Endothelial cell (in vitro differentiated cells): Measurements from ENCODE around the gene RAB11A. TPM values are rescaled to one million over a fixed set of nuclear protein-coding genes. Genes with fewer than 3 reads are reported as not detected.

Experiments
- DNase-seq: peaks from one replicate; pipeline ENCODE4 v3.0.0; 2021; ENCODE audit warnings: low spot score
- H3K27ac Mint-ChIP-seq: one replicate; pipeline ENCODE4 v1.8.0; 2021; ENCODE audit warnings: mixed read lengths, inconsistent platforms; ENCODE audit not compliant: unreplicated experiment
- H3K27me3 Mint-ChIP-seq: one replicate; pipeline ENCODE4 v1.8.0; 2021; ENCODE audit warnings: mild to moderate bottlenecking, moderate library complexity, mixed read lengths, inconsistent platforms; ENCODE audit not compliant: unreplicated experiment
- H3K36me3 Mint-ChIP-seq: one replicate; pipeline ENCODE4 v1.8.0; 2021; ENCODE audit warnings: mild to moderate bottlenecking, low read depth, mixed read lengths, inconsistent platforms; ENCODE audit not compliant: unreplicated experiment
- H3K4me1 Mint-ChIP-seq: one replicate; pipeline ENCODE4 v1.8.0; 2021; ENCODE audit warnings: mild to moderate bottlenecking, mixed read lengths, inconsistent platforms; ENCODE audit not compliant: unreplicated experiment
- H3K4me3 Mint-ChIP-seq: one replicate; pipeline ENCODE4 v1.8.0; 2021; ENCODE audit warnings: mild to moderate bottlenecking, mixed read lengths, inconsistent platforms; ENCODE audit not compliant: unreplicated experiment
- H3K9me3 Mint-ChIP-seq: one replicate; pipeline ENCODE4 v1.8.0; 2021; ENCODE audit warnings: mixed read lengths, inconsistent platforms; ENCODE audit not compliant: unreplicated experiment
- CTCF ChIP-seq: fragments of 200-600 bp; sonication (generic); IDR thresholded peaks from one replicate; pipeline ENCODE4 v1.5.0; 2021; ENCODE audit warnings: antibody characterized with exemption; ENCODE audit not compliant: unreplicated experiment
- total RNA-seq: library from RNA; stranded (reverse); fragmentation: NEBNext Ultra II Directional; extraction: Animal tissue kit (Norgen Biotek cat#: 25700); gene quantifications from one replicate; pipeline ENCODE4 v1.2.1, GENCODE V29; 2021; ENCODE audit not compliant: unreplicated experiment

Gene RAB11A
- total RNA-seq, 1 donor from 2014 or later: 482 TPM

GRCh38 chr15:65845826-65846519, 23.3 kb upstream of the RAB11A start:
- no peak for TF ChIP-seq CTCF
- Mint-ChIP-seq H3K9me3 (no peaks in the 10 kb centered on the region), H3K36me3 (no peaks in the 10 kb centered on the region), H3K27ac (no peak overlapping the region), H3K27me3 (no peaks in the 10 kb centered on the region), H3K4me3 (no peak overlapping the region), H3K4me1 (peaks cover 2% of the 10 kb centered on the region)
- DNase-seq: no peak

- H3K27ac Mint-ChIP-seq: no peak overlapping the region
- no peak for TF ChIP-seq CTCF
- H3K4me1 Mint-ChIP-seq: no peaks in the 10 kb centered on the region
- H3K27me3 Mint-ChIP-seq: no peaks in the 10 kb centered on the region
- H3K9me3 Mint-ChIP-seq: no peaks in the 10 kb centered on the region
- no peak for DNase-seq
- H3K4me3 Mint-ChIP-seq: no peak overlapping the region
- H3K36me3 Mint-ChIP-seq: no peaks in the 10 kb centered on the region
Measured at GRCh38 chr15:65847989-65848388, 21.3 kb upstream of the RAB11A start.

GRCh38 chr15:65851981-65852380, 17.3 kb upstream of the RAB11A start:
- no peaks in the 10 kb centered on the region for H3K27me3 Mint-ChIP-seq
- no peaks in the 10 kb centered on the region for H3K4me1 Mint-ChIP-seq
- no peak for TF ChIP-seq CTCF
- no peak overlapping the region for H3K27ac Mint-ChIP-seq
- H3K4me3 Mint-ChIP-seq: no peak overlapping the region
- DNase-seq: no peak
- no peaks in the 10 kb centered on the region for H3K9me3 Mint-ChIP-seq
- no peaks in the 10 kb centered on the region for H3K36me3 Mint-ChIP-seq

GRCh38 chr15:65856821-65857455, 12.4 kb upstream of the RAB11A start:
- no peak overlapping the region for H3K27ac Mint-ChIP-seq
- no peak overlapping the region for H3K4me3 Mint-ChIP-seq
- peak; percentile 60 for DNase-seq
- H3K36me3 Mint-ChIP-seq: no peaks in the 10 kb centered on the region
- H3K9me3 Mint-ChIP-seq: no peaks in the 10 kb centered on the region
- peak; percentile 88 for TF ChIP-seq CTCF
- H3K27me3 Mint-ChIP-seq: no peaks in the 10 kb centered on the region
- peaks cover 4% of the 10 kb centered on the region for H3K4me1 Mint-ChIP-seq

GRCh38 chr15:65857718-65858402, 11.4 kb upstream of the RAB11A start:
- DNase-seq: no peak
- Mint-ChIP-seq H3K4me3 (no peak overlapping the region), H3K27ac (no peak overlapping the region), H3K36me3 (no peaks in the 10 kb centered on the region), H3K27me3 (no peaks in the 10 kb centered on the region), H3K4me1 (peaks cover 4% of the 10 kb centered on the region), H3K9me3 (no peaks in the 10 kb centered on the region)
- no peak for TF ChIP-seq CTCF
